Brain microvascular endothelial cell (primary cell): ENCODE measurements around the gene ANKRD10.

Experiments
- DNase-seq: peaks from one replicate; pipeline ENCODE4 v3.0.0-alpha.2; 2020
- H3K27ac ChIP-seq: fragments of 250-450 bp; sonication (Bioruptor Pico); 2 replicates; pipeline ENCODE4 v1.5.1; 2020; ENCODE audit warnings: mild to moderate bottlenecking, moderate library complexity
- H3K27me3 ChIP-seq: fragments of 250-450 bp; sonication (Bioruptor Pico); replicated peaks from 2 replicates; pipeline ENCODE4 v1.5.1; 2020; ENCODE audit warnings: mild to moderate bottlenecking
- H3K36me3 ChIP-seq: fragments of 250-450 bp; sonication (Bioruptor Pico); replicated peaks from 2 replicates; pipeline ENCODE4 v1.5.1; 2020; ENCODE audit warnings: mild to moderate bottlenecking
- H3K4me3 ChIP-seq: 2 replicates; pipeline ENCODE4 v1.5.1; 2011; ENCODE audit warnings: low read depth, mild to moderate bottlenecking, control low read depth, low read length, moderate library complexity
- CTCF ChIP-seq: IDR thresholded peaks from 2 replicates; pipeline ENCODE4 v1.5.1; 2011; ENCODE audit warnings: low read depth, mild to moderate bottlenecking, moderate library complexity, low read length, control low read depth, inconsistent platforms; ENCODE audit errors: missing control alignments
- in situ Hi-C: cut with HindIII; loops from 2 replicates; pipeline ENCODE4 v1.10.0; 2017; ENCODE audit warnings: low sequenced_read_pairs, low pct_ligation_motif_present

ANKRD10 gene

GRCh38 chr13:110854866-110855265, 60.0 kb downstream of the ANKRD10 start:
- no peak for TF ChIP-seq CTCF
- no peak for DNase-seq
- H3K27me3 ChIP-seq = no peaks in the 10 kb centered on the region
- no peak overlapping the region for H3K4me3 ChIP-seq
- in situ Hi-C loops = no loop called here
- no peak overlapping the region for H3K27ac ChIP-seq
- H3K36me3 ChIP-seq = no peaks in the 10 kb centered on the region

- peak overlapping the region; percentile 76 for H3K27ac ChIP-seq
- in situ Hi-C loops = no loop called here
- H3K27me3 ChIP-seq = no peaks in the 10 kb centered on the region
- no peaks in the 10 kb centered on the region for H3K36me3 ChIP-seq
- DNase-seq = peak; percentile 81
- peak overlapping the region; percentile 15 for H3K4me3 ChIP-seq
- no peak for TF ChIP-seq CTCF
Measured at GRCh38 chr13:110853235-110853721, 61.6 kb downstream of the ANKRD10 start.

- in situ Hi-C loops = no loop called here
- no peak overlapping the region for H3K4me3 ChIP-seq
- DNase-seq = no peak
- no peak overlapping the region for H3K27ac ChIP-seq
- H3K27me3 ChIP-seq = no peaks in the 10 kb centered on the region
- no peak for TF ChIP-seq CTCF
- no peaks in the 10 kb centered on the region for H3K36me3 ChIP-seq
Measured at GRCh38 chr13:110850840-110851239, 64.0 kb downstream of the ANKRD10 start.

GRCh38 chr13:110850006-110850405, 64.9 kb downstream of the ANKRD10 start:
- Histone ChIP-seq H3K36me3 (no peaks in the 10 kb centered on the region), H3K4me3 (no peak overlapping the region), H3K27ac (no peak overlapping the region), H3K27me3 (no peaks in the 10 kb centered on the region)
- DNase-seq = no peak
- no peak for TF ChIP-seq CTCF
- in situ Hi-C loops = no loop called here

- no peak for DNase-seq
- TF ChIP-seq CTCF = no peak
- Histone ChIP-seq H3K27me3 (no peaks in the 10 kb centered on the region), H3K27ac (no peak overlapping the region), H3K36me3 (no peaks in the 10 kb centered on the region), H3K4me3 (no peak overlapping the region)
- in situ Hi-C loops = no loop called here
Measured at GRCh38 chr13:110845520-110845919, 69.3 kb downstream of the ANKRD10 start.

GRCh38 chr13:110841846-110842245, 73.0 kb downstream of the ANKRD10 start:
- no peak for DNase-seq
- no peak for TF ChIP-seq CTCF
- no peak overlapping the region for H3K4me3 ChIP-seq
- H3K27me3 ChIP-seq = no peaks in the 10 kb centered on the region
- in situ Hi-C loops = no loop called here
- H3K36me3 ChIP-seq = no peaks in the 10 kb centered on the region
- H3K27ac ChIP-seq = no peak overlapping the region
